ENCODE results near the gene PIRT.

PIRT gene

DNA sequence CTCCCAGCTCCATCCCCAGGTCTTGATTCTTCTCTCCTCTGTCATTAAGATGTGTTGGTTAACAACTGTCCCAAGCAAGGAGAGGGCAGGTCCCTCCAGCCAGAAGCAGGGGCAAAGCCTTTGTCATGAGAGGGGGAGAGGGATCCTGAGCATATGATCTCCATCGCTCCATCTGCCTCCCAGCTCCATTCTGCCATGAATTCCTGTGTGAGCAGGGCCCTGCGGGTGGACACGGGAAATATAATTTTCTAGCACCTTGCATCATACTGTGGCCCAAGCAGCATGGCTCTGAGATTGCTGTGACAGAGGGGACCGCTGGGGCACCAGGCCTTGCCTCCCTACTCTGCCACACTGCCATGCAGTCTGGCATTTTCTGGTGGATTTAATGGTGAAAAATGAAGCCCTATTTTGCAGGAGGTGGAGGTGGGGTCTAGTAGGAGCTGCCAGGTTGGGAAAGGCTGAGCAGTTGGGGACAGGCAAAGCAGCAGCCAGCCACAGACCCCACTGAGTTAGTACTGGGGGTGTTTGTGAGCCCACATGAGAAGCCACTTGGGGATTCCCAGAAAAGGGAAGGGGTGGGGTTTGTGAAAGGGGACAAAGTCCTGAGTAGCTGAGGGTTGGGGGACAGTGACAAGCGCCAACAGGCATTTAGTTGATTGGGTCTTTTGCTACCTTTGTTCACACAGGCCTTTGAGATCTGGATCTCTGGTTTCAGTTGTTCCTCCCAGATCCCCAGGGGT, 50.4 kb downstream of the PIRT start:
- no peak for DNase-seq (ENCODE audit: low spot score)

DNA sequence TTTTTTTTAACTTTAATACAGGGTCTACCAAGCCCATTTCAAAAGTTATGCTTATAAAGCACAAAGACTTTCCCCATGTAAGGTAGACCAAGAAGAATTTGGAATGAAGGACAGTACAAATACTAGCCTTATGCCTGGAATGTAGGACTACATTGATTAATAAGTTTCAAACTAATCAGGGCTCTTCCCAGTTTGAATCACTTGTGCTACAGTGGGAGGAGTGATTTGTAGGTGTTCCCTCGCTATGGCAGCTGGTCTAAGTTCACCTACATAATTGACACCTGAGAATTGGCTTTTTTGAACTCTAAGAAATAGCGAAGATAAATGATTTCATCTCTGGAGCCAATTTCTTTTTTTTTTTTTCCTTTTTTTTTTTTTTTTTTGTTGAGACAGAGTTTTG, 52.6 kb downstream of the PIRT start:
- no peak for DNase-seq (ENCODE audit: low spot score)

DNA sequence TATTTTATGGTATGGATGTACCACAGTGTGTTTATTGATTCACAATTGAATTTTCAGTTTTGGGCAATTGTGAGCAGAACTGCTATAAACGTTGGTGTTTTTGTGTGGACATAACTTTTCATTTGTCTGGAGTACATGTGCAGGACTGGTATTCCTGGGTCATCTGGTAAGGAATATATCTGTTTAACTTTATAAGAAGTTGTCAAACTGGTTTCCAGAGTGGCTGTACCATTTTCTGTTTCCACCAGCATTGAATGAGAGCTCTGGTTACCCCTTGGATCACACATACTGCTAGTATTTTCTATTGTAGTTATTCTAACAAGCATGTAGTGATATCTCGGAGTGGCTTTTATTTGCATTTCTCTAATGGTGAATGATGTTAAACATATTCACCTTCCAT, 58.3 kb downstream of the PIRT start:
- no peak for DNase-seq (ENCODE audit: low spot score)

DNA sequence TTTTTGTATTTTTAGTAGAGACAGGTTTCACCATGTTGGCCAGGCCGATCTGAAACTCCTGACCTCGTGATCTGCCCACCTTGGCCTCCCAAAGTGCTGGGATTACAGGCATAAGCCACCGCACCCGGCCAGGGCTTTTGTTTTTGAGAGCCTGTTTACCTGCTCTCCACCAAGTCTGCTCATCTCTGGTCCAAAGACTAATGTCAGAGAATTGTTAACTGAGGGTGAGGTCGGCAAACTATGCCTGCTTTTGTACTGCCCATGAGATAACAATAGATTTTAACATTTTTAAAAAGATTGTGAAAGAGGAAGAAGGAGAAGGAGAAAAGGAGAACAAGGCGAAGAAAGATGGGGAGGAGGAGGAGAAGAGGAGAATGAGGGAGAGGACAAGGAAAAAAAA, 60.0 kb downstream of the PIRT start:
- no peak for DNase-seq (ENCODE audit: low spot score)

DNA sequence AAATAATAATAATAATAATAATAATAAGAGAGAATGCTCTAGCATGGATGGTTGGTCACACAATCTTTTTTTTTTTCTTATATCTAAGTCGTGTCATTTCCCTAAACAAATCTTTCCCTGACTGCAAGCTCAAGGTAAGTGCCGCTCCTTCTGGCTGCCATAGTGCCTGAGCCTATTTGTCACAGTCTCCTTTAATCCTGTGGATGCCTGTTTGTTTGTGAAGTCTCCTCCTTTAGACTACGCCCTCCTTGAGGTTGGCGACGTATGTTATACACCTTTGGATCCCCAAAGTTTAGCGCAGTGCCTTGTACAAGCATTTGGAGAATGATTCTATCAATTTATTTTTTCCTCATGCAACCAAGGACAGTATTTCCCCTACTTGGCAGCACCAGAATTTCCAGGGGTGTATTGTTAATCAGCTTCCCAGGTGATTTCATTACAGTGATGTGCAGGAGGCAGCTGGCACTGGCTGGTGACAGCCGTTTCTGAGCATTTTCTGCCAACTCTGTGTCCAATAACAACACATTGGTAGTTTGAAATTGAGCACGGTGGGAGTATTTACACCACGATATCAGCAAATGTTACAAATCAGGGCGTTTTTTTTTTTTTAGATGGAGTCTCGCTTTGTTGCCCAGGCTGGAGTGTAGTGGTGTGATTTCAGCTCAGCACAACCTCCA, 60.6 kb downstream of the PIRT start:
- DNase-seq (ENCODE audit: low spot score) = no peak

DNA sequence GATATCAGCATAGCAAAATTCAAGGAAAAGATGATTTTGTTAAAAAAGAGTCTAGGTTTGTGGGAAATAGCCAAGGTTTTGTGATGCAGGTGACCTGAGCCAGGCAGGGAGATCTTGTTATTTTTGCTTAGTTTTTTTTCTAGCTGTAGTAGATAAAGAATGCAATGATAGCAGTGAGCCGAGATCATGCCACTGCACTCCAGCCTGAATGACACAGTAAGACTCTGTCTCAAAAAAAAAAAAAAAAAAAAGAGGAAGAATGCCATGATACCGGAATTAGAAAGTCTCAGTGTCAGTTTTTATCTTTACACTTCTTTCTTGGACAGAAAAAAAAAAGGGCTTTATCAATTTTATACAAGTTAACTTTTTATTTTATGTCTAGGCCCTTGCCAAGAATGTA, 61.5 kb downstream of the PIRT start:
- DNase-seq (ENCODE audit: low spot score) = no peak

DNA sequence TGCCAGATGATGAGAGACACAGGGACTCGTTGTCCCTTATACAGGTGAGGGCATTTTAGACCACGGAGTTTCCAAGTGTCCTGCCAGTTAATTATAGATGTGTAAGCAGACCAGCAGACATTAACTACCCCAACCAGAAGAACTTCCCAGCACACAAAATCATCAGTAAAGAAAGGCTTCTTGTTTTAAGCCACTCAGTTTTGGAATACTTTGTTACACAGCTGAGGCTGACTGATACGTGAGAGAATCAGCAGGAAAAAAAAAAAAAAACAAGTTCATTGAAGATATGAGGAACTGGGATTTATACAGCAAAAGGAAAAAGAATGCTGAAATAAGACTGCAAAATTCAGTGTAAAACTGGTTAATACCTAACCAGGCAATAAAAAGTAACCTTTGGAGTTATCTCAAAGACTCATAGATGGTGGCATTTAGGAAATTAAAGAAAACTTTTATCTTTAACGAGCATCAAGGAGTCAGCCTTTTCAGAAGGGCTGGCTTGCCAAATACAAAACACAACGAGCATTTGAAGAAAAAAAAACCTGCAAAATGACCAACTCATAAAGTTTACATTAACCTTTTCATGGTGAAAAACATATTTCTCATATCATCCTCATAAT, 62.0 kb downstream of the PIRT start:
- no peak for DNase-seq (ENCODE audit: low spot score)

DNA sequence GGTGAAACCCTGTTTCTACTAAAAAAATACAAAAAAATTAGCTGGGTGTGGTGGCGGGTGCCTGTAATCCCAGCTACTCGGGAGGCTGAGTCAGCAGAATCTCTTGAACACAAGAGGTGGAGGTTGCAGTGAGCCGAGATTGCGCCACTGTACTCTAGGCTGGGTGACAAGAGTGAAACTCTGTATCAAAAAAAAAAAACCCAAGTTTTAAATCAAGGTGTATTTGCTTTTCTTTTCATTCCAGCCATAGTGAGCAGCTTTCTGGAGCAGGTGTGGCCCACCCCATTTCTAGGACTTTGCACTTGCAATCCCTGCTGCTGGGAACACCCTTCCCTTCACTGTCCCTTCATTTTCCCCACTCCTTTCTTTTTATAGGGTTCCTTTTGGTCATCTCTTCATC, 62.8 kb downstream of the PIRT start:
- no peak for DNase-seq (ENCODE audit: low spot score)

DNA sequence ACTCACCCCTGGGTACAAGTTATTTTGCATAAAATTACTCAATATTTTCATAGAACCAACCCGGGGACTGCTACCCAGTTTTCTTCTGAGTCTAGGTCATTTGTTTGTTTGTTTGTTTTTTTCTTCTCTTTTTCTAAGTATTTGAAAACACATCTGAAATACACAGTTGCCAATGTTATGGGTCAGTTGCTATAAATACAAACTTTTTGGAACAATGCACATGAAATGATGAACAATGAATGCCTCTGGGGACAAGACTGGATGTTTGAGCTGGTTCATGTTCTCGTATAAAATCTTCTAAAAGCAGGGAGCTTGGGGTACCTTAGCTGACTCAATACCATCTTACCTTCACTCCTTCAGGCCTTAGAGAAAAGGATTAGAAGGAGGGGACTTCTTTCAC, 64.5 kb downstream of the PIRT start:
- DNase-seq (ENCODE audit: low spot score) = no peak

Measured in AG08395 (cell line).